ENCODE measurements around the gene KRT28.

GRCh38 chr17:40763752-40764151 lies 36.0 kb downstream of the KRT28 start:
- TF ChIP-seq CTCF (IDR thresholded peaks at IDR 0.05 in 8 of 11, conservative IDR thresholded peaks at IDR 0.05 in 3 of 11), result no peak
- TF ChIP-seq POLR2A (IDR thresholded peaks at IDR 0.05), result no peak
- no peak for TF ChIP-seq POLR2AphosphoS5 (IDR thresholded peaks at IDR 0.05)
